OCI-LY1 (cell line): ENCODE data around the gene KAT7.

Experiments
- H2AFZ ChIP-seq: fragments of 200-600 bp; sonication (generic), shearing (Covaris generic); 2 replicates; pipeline ENCODE4 v1.6.0; 2014; ENCODE audit warnings: antibody characterized with exemption, mild to moderate bottlenecking, low read length
- H3F3A ChIP-seq: fragments of 200-600 bp; sonication (generic), shearing (Covaris generic); 2 replicates; pipeline ENCODE4 v1.6.0; 2014; ENCODE audit warnings: mild to moderate bottlenecking, antibody characterized with exemption, low read length, moderate library complexity; ENCODE audit not compliant: insufficient read depth
- H3K27ac ChIP-seq: fragments of 200-600 bp; sonication (generic); 2 replicates; pipeline ENCODE4 v1.5.1; 2014; ENCODE audit warnings: low read length, mixed run types, mild to moderate bottlenecking, low read depth; ENCODE audit not compliant: poor library complexity, severe bottlenecking
- H3K27me3 ChIP-seq: fragments of 200-600 bp; sonication (generic); 2 replicates; pipeline ENCODE4 v1.6.0; 2014; ENCODE audit warnings: antibody characterized with exemption, mild to moderate bottlenecking, low read length, moderate library complexity; ENCODE audit not compliant: insufficient read depth
- H3K36me3 ChIP-seq: fragments of 200-600 bp; sonication (generic); 2 replicates; pipeline ENCODE4 v1.6.1; 2014; ENCODE audit warnings: mild to moderate bottlenecking, antibody characterized with exemption, low read length, moderate library complexity, mixed read lengths; ENCODE audit not compliant: insufficient read depth
- H3K4me1 ChIP-seq: fragments of 200-600 bp; sonication (generic); 2 replicates; pipeline ENCODE4 v1.5.1; 2014; ENCODE audit warnings: mild to moderate bottlenecking, low read length, moderate library complexity; ENCODE audit not compliant: insufficient read depth, severe bottlenecking
- H3K4me2 ChIP-seq: fragments of 200-600 bp; sonication (generic), shearing (Covaris generic); 2 replicates; pipeline ENCODE4 v1.6.1; 2014; ENCODE audit warnings: low read length
- H3K4me3 ChIP-seq: fragments of 200-600 bp; sonication (generic); 2 replicates; pipeline ENCODE4 v1.5.1; 2014; ENCODE audit warnings: low read length, low read depth, mild to moderate bottlenecking, mixed read lengths; ENCODE audit not compliant: poor library complexity, severe bottlenecking
- H3K79me2 ChIP-seq: fragments of 200-600 bp; shearing (Covaris generic); 2 replicates; pipeline ENCODE4 v1.6.1; 2016; ENCODE audit warnings: mixed run types, low read length, mixed read lengths; ENCODE audit not compliant: insufficient read depth
- H3K9ac ChIP-seq: fragments of 200-600 bp; sonication (generic), shearing (Covaris generic); 2 replicates; pipeline ENCODE4 v1.6.1; 2014; ENCODE audit warnings: mild to moderate bottlenecking, low read length, mixed read lengths
- H3K9me2 ChIP-seq: fragments of 200-600 bp; sonication (generic), shearing (Covaris generic); 2 replicates; pipeline ENCODE4 v1.6.1; 2014; ENCODE audit warnings: low read depth, mild to moderate bottlenecking, low read length, mixed read lengths
- H3K9me3 ChIP-seq: fragments of 200-600 bp; shearing (Covaris generic); 2 replicates; pipeline ENCODE4 v1.6.1; 2014; ENCODE audit warnings: low read length, mixed read lengths
- H4K20me1 ChIP-seq: fragments of 200-600 bp; sonication (generic), shearing (Covaris generic); 2 replicates; pipeline ENCODE4 v1.6.0; 2016; ENCODE audit warnings: mild to moderate bottlenecking, low read length; ENCODE audit not compliant: insufficient read depth
- EZH2 ChIP-seq: fragments of 200-600 bp; sonication (generic), shearing (Covaris generic); IDR thresholded peaks from 2 replicates; pipeline ENCODE4 v1.8.0; 2017; ENCODE audit warnings: borderline replicate concordance, mixed run types, mild to moderate bottlenecking, antibody characterized with exemption, low read length, moderate library complexity, mixed read lengths
- TF ChIP-seq, protein P1 (sequence below): fragments of 200-600 bp; sonication (generic), shearing (Covaris generic); IDR thresholded peaks from 2 replicates; pipeline ENCODE4 v1.5.1; 2017; ENCODE audit warnings: mild to moderate bottlenecking, antibody characterized with exemption, low read length, moderate library complexity, mixed read lengths

Gene KAT7

DNA sequence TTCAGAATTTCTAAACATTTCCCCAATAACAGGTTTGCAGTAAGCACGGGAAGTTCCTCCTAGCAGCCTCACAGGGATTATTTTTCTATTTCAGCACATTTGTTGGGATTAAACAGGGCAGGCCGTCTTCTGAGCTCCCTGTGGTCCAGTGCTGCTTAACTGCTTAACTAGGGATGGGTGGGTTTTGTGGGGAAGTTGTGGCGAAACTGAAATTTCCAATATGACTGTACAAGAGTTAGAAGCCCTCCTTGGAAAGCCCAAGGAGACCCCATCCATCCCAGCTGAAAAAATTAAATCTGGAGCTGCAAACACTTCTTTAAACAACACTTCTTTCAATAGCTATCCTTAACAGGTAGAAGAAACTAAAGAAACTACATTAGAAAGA is 46.8 kb upstream of the KAT7 start:
- no peaks in the 10 kb centered on the region for H4K20me1 ChIP-seq
- H3K27me3 ChIP-seq = no peaks in the 10 kb centered on the region
- H3K4me2 ChIP-seq = peak overlapping the region; percentile 97
- no peak overlapping the region for H2AFZ ChIP-seq
- no peak for TF ChIP-seq EZH2
- TF ChIP-seq, protein P1, sequence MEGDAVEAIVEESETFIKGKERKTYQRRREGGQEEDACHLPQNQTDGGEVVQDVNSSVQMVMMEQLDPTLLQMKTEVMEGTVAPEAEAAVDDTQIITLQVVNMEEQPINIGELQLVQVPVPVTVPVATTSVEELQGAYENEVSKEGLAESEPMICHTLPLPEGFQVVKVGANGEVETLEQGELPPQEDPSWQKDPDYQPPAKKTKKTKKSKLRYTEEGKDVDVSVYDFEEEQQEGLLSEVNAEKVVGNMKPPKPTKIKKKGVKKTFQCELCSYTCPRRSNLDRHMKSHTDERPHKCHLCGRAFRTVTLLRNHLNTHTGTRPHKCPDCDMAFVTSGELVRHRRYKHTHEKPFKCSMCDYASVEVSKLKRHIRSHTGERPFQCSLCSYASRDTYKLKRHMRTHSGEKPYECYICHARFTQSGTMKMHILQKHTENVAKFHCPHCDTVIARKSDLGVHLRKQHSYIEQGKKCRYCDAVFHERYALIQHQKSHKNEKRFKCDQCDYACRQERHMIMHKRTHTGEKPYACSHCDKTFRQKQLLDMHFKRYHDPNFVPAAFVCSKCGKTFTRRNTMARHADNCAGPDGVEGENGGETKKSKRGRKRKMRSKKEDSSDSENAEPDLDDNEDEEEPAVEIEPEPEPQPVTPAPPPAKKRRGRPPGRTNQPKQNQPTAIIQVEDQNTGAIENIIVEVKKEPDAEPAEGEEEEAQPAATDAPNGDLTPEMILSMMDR = no peak
- no peaks in the 10 kb centered on the region for H3K9me2 ChIP-seq
- peak overlapping the region; percentile 80 for H3K9ac ChIP-seq
- peaks cover 71% of the 10 kb centered on the region for H3K79me2 ChIP-seq
- peak overlapping the region; percentile 97 for H3K27ac ChIP-seq
- peaks cover 29% of the 10 kb centered on the region for H3K36me3 ChIP-seq
- H3K4me3 ChIP-seq = peak overlapping the region; percentile 61
- peaks cover 98% of the 10 kb centered on the region for H3K4me1 ChIP-seq
- H3K9me3 ChIP-seq = no peaks in the 10 kb centered on the region
- H3F3A ChIP-seq = 0 out of 2 replicates have a peak, but pooled peaks cover 6% of the 10 kb centered on the region

DNA sequence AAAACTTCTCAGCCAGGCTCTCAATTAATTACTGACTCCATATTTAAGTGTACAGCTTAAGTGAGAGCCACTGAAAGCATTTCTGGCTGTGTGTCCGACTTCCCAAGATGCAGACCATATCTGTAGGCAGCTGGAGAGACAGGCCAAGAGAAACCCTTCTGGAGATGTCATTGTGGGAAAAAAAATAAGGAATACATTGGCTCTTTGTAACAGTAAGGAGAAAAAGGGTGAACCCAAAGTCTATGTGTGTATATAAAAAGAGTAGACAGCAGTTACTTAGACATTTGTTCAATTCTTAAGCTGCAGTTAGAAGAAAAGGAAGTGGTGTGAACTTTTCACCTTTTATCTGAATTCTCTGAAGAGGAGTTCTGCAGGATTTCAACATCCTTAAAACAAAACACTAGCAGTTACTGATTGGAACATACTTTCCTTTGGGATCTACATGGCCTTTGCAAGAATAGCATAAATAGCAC is 46.3 kb upstream of the KAT7 start:
- peak overlapping the region; percentile 80; the same call in 1 of the 2 replicates for H3K9ac ChIP-seq
- H3K9me2 ChIP-seq = no peaks in the 10 kb centered on the region
- no peaks in the 10 kb centered on the region for H3K27me3 ChIP-seq
- peak overlapping the region; percentile 61 for H3K4me3 ChIP-seq
- H3K9me3 ChIP-seq = no peaks in the 10 kb centered on the region
- TF ChIP-seq, protein P1 = no peak
- TF ChIP-seq EZH2 = no peak
- peaks cover 68% of the 10 kb centered on the region for H3K79me2 ChIP-seq
- H2AFZ ChIP-seq = no peak overlapping the region
- peak overlapping the region; percentile 97 for H3K4me2 ChIP-seq
- peaks cover 24% of the 10 kb centered on the region for H3K36me3 ChIP-seq
- H3K4me1 ChIP-seq = peaks cover 98% of the 10 kb centered on the region
- H4K20me1 ChIP-seq = no peaks in the 10 kb centered on the region
- H3K27ac ChIP-seq = peak overlapping the region; percentile 97
- H3F3A ChIP-seq = 0 out of 2 replicates have a peak, but pooled peaks cover 6% of the 10 kb centered on the region

DNA sequence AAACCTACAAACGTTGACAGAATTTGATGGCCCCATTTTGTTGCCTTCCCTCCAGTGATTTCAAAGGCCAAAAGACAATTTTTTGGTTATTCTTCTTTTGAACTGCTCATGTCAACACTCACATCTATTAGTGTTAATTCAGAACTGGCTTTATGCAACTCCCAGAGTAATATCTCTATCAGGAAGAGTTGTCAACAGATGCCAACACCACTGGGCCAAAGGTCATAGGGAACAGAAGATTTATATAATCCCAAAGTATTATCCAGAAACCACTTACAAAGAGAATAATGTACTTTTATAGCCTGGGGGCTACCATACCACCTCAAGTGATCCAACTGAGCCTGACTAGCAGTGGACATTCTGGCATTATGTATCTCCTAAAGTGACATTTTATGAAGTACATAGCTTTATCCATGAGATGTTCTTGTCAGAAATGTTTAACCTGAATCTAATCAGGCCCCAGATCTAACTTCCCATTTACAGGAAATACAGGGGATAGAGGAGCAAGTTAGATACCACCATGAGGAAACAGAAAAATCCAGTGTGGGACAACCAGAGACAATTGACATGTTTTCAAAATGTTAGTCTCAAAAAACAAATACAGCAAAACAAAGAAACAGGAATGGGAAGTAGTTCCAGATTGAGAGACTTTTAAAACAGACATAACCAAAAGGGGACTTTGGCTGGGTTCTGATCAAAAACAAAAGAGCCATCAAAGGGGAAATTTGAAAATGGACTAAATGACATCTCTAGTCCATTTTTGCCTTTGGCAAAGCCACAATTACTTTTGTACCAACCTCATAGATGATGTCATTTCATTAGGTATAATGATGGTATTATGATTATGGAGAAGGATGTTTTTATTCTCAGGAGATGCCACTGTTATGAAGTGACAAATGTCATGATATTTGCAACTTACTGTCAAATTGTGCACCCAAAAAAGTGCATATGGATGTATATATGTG is 43.0 kb upstream of the KAT7 start:
- H4K20me1 ChIP-seq = no peaks in the 10 kb centered on the region
- no peaks in the 10 kb centered on the region for H3K27me3 ChIP-seq
- peak overlapping the region; percentile 79 for H3K4me2 ChIP-seq
- peaks cover 98% of the 10 kb centered on the region for H3K4me1 ChIP-seq
- peak overlapping the region; percentile 59 for H3K4me3 ChIP-seq
- no peak overlapping the region for H2AFZ ChIP-seq
- H3K9me2 ChIP-seq = no peaks in the 10 kb centered on the region
- TF ChIP-seq, protein P1 = no peak
- TF ChIP-seq EZH2 = no peak
- H3K9me3 ChIP-seq = no peaks in the 10 kb centered on the region
- H3K9ac ChIP-seq = peak overlapping the region; percentile 59
- peaks cover 55% of the 10 kb centered on the region for H3K79me2 ChIP-seq
- H3F3A ChIP-seq = peaks cover 10% of the 10 kb centered on the region
- peaks cover 26% of the 10 kb centered on the region; the same call in 1 of the 2 replicates for H3K36me3 ChIP-seq
- H3K27ac ChIP-seq = peak overlapping the region; percentile 93
